Osteoblast (primary cell): ENCODE results near the gene TSEN34. TPM values are rescaled to one million over a fixed set of nuclear protein-coding genes. Genes with fewer than 3 reads are reported as not detected.

Source experiments
- DNase-seq: peaks from one replicate; pipeline ENCODE4 v3.0.0; 2011; ENCODE audit warnings: low spot score, mixed read lengths; ENCODE audit not compliant: insufficient read length; ENCODE audit errors: missing footprints
- H2AFZ ChIP-seq: 2 replicates; pipeline ENCODE4 v1.6.0; 2011; ENCODE audit warnings: mild to moderate bottlenecking, low read length
- H3K27ac ChIP-seq: 2 replicates; pipeline ENCODE4 v1.5.1; 2011; ENCODE audit warnings: mild to moderate bottlenecking, low read depth, low read length, moderate library complexity
- H3K27me3 ChIP-seq: 2 replicates; pipeline ENCODE4 v1.6.0; 2012; ENCODE audit warnings: mild to moderate bottlenecking, control low read depth, inconsistent platforms, low read length, moderate library complexity; ENCODE audit not compliant: insufficient read depth
- H3K36me3 ChIP-seq: 2 replicates; pipeline ENCODE4 v1.5.1; 2011; ENCODE audit warnings: mild to moderate bottlenecking, low read length, control low read depth, moderate library complexity; ENCODE audit not compliant: insufficient read depth
- H3K4me1 ChIP-seq: 2 replicates; pipeline ENCODE4 v1.5.1; 2011; ENCODE audit warnings: mild to moderate bottlenecking, low read length, control low read depth, moderate library complexity; ENCODE audit not compliant: insufficient read depth
- H3K4me2 ChIP-seq: 2 replicates; pipeline ENCODE4 v1.6.0; 2011; ENCODE audit warnings: mild to moderate bottlenecking, low read length; ENCODE audit not compliant: insufficient read depth
- H3K4me3 ChIP-seq: fragments of 200-600 bp; sonication (generic); 3 replicates; pipeline ENCODE4 v1.5.1; 2012; ENCODE audit warnings: mild to moderate bottlenecking, low read length, inconsistent platforms; ENCODE audit not compliant: insufficient read depth
- H3K79me2 ChIP-seq: 2 replicates; pipeline ENCODE4 v1.6.0; 2012; ENCODE audit warnings: mild to moderate bottlenecking, low read length, control low read depth, inconsistent platforms; ENCODE audit not compliant: insufficient read depth
- H3K9me3 ChIP-seq: 2 replicates; pipeline ENCODE4 v1.5.1; 2011; ENCODE audit warnings: low read depth, low read length, control low read depth
- H4K20me1 ChIP-seq: 2 replicates; pipeline ENCODE4 v1.6.0; 2012; ENCODE audit warnings: mild to moderate bottlenecking, low read length, control low read depth; ENCODE audit not compliant: insufficient read depth
- total RNA-seq: library from RNA; depleted of rRNA; stranded (reverse); fragments of >200 nt; gene quantifications from 2 replicates; pipeline ENCODE4 v1.2.3, GENCODE V29; 2012
- TF ChIP-seq, protein P1 (sequence below): IDR thresholded peaks from 2 replicates; pipeline ENCODE4 v1.5.1; 2011; ENCODE audit warnings: mild to moderate bottlenecking, low read depth, low read length, moderate library complexity; ENCODE audit errors: extremely low read depth

The TSEN34 gene
- total RNA-seq, 1 donor: 73.1 TPM

DNA sequence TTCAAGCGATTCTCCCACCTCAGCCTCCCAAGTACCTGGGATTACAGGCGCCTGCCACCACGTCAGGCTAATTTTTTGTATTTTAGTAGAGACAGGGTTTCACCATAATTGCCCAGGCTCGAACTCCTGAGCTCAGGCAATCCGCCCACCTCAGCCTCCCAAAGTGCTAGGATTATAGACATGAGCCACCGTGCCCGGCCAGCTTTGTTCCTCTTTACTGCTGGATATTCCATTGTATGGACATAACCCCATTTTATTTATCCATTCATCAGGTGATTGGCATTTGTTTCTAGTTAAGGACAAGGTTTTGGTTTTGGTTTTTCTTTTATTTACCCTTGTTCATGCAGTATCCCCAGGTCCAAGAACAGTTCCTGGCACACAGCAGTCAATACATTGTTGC is 5.4 kb downstream of the TSEN34 start:
- TF ChIP-seq, protein P1, sequence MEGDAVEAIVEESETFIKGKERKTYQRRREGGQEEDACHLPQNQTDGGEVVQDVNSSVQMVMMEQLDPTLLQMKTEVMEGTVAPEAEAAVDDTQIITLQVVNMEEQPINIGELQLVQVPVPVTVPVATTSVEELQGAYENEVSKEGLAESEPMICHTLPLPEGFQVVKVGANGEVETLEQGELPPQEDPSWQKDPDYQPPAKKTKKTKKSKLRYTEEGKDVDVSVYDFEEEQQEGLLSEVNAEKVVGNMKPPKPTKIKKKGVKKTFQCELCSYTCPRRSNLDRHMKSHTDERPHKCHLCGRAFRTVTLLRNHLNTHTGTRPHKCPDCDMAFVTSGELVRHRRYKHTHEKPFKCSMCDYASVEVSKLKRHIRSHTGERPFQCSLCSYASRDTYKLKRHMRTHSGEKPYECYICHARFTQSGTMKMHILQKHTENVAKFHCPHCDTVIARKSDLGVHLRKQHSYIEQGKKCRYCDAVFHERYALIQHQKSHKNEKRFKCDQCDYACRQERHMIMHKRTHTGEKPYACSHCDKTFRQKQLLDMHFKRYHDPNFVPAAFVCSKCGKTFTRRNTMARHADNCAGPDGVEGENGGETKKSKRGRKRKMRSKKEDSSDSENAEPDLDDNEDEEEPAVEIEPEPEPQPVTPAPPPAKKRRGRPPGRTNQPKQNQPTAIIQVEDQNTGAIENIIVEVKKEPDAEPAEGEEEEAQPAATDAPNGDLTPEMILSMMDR: no peak
- Histone ChIP-seq H3K36me3 (peaks cover 19% of the 10 kb centered on the region), H4K20me1 (peaks cover 6% of the 10 kb centered on the region), H3K4me3 (no peak overlapping the region), H3K4me2 (no peak overlapping the region), H3K9me3 (no peaks in the 10 kb centered on the region), H3K79me2 (peaks cover 28% of the 10 kb centered on the region), H3K27me3 (no peaks in the 10 kb centered on the region), H2AFZ (no peak overlapping the region), H3K27ac (no peak overlapping the region), H3K4me1 (peaks cover 12% of the 10 kb centered on the region)
- no peak for DNase-seq

DNA sequence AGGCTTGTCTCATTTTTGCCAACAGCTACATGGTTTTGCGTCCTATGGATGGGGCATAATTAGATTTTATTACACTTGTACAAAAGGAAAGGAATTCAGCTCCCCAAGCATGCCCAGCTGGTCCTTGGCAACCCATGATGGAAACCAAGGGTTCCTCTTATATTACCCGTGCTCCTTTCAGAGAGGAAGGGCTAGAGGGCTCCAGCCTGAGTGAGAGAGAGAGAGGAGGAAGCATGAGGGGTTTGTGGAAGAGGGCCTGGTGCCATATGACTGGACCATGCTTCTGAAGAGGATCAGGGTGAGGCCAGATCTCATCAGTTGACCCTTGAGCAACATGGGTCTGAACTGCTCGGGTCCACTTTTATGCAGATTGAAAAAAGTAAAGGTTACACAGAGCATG is 6.0 kb downstream of the TSEN34 start:
- DNase-seq: no peak
- Histone ChIP-seq H3K9me3 (no peaks in the 10 kb centered on the region), H3K36me3 (peaks cover 24% of the 10 kb centered on the region), H4K20me1 (peaks cover 12% of the 10 kb centered on the region), H2AFZ (no peak overlapping the region), H3K27ac (no peak overlapping the region), H3K27me3 (no peaks in the 10 kb centered on the region), H3K4me1 (peaks cover 12% of the 10 kb centered on the region), H3K79me2 (peaks cover 30% of the 10 kb centered on the region), H3K4me2 (no peak overlapping the region), H3K4me3 (no peak overlapping the region)
- TF ChIP-seq, protein P1: no peak

- Histone ChIP-seq H3K79me2 (peaks cover 37% of the 10 kb centered on the region), H3K9me3 (no peaks in the 10 kb centered on the region), H2AFZ (no peak overlapping the region), H3K4me2 (no peak overlapping the region), H3K4me3 (no peak overlapping the region), H3K27ac (no peak overlapping the region), H3K27me3 (no peaks in the 10 kb centered on the region), H3K4me1 (peaks cover 31% of the 10 kb centered on the region), H3K36me3 (peaks cover 34% of the 10 kb centered on the region), H4K20me1 (peaks cover 35% of the 10 kb centered on the region)
- no peak for DNase-seq
- TF ChIP-seq, protein P1: no peak
Observed at GRCh38 chr19:54199401-54199800, 8.3 kb downstream of the TSEN34 start.

- H3K4me3 ChIP-seq: peak overlapping the region; percentile 97
- H3K9me3 ChIP-seq: no peaks in the 10 kb centered on the region
- no peaks in the 10 kb centered on the region for H3K27me3 ChIP-seq
- no peak for DNase-seq
- H2AFZ ChIP-seq: peak overlapping the region; percentile 26
- TF ChIP-seq, protein P1: no peak
- H3K4me2 ChIP-seq: peak overlapping the region; percentile 100
- H3K79me2 ChIP-seq: peaks cover 55% of the 10 kb centered on the region
- peaks cover 53% of the 10 kb centered on the region for H4K20me1 ChIP-seq
- peaks cover 51% of the 10 kb centered on the region for H3K36me3 ChIP-seq
- peaks cover 40% of the 10 kb centered on the region for H3K4me1 ChIP-seq
- peak overlapping the region; percentile 100 for H3K27ac ChIP-seq
Observed at GRCh38 chr19:54201172-54201701, 10.1 kb downstream of the TSEN34 start.
